Vagina (tissue), 2 donors: ENCODE data around the gene AMOT. TPM values are rescaled to one million over a fixed set of nuclear protein-coding genes. Genes with fewer than 3 reads are reported as not detected.

ENCODE experiments used
- DNase-seq, 2 donors: peaks; one replicate each; pipeline ENCODE4 v3.0.0-alpha.2; 2017; ENCODE audit errors: extremely low spot score in 2 of 2
- H3K27ac ChIP-seq: fragments of 200-600 bp; sonication (generic); one replicate; pipeline ENCODE4 v1.5.1; 2019
- H3K27me3 ChIP-seq: fragments of 200-600 bp; sonication (generic); one replicate; pipeline ENCODE4 v1.5.1; 2019
- H3K36me3 ChIP-seq, 2 donors: fragments of 200-600 bp; sonication (generic); one replicate each; pipeline ENCODE4 v1.5.1; 2017 to 2019
- H3K4me1 ChIP-seq: fragments of 200-600 bp; sonication (generic); one replicate; pipeline ENCODE4 v1.5.1; 2019
- H3K4me3 ChIP-seq, 2 donors: fragments of 200-600 bp; sonication (generic); 1 replicate in 1 of 2; 2 replicates in 1 of 2; pipeline ENCODE4 v1.5.1; 2016 to 2019
- H3K9me3 ChIP-seq: fragments of 200-600 bp; sonication (generic); one replicate; pipeline ENCODE4 v1.5.1; 2019
- POLR2A ChIP-seq, 2 donors: fragments of 450-650 bp; IDR thresholded peaks; one replicate each; pipeline ENCODE4 v1.6.1; 2017; ENCODE audit warnings: antibody characterized with exemption in 2 of 2, mild to moderate bottlenecking in 2 of 2, moderate library complexity in 2 of 2
- POLR2AphosphoS5 ChIP-seq, 2 donors: sonication (generic); formaldehyde crosslinking; IDR thresholded peaks; one replicate each; pipeline ENCODE4 v1.9.0; 2017; ENCODE audit warnings: antibody characterized with exemption in 2 of 2, mild to moderate bottlenecking in 2 of 2, low read depth in 1 of 2; ENCODE audit not compliant: insufficient read depth in 1 of 2
- intact Hi-C: fragments of 100-400 bp; cut with DNase I; formaldehyde crosslinking; loops from one replicate; pipeline ENCODE4 v1.15.1; 2023
- total RNA-seq: library from RNA; depleted of rRNA; stranded (reverse); fragments of >200 nt; gene quantifications from one replicate; pipeline ENCODE4 v1.2.3, GENCODE V29; 2016
- TF ChIP-seq, protein P1 (sequence below), 3 experiments: fragments of 450-650 bp in 2 of 3; fragments of 200-600 bp in 1 of 3; sonication (generic) in 1 of 3; IDR thresholded peaks; one replicate each; pipeline ENCODE4 v1.5.1; 2017 to 2019; ENCODE audit warnings: antibody characterized with exemption in 3 of 3, mild to moderate bottlenecking in 2 of 3, moderate library complexity in 2 of 3

Gene AMOT
- total RNA-seq, 1 donor from 2014 or later = 9.8 TPM

DNA sequence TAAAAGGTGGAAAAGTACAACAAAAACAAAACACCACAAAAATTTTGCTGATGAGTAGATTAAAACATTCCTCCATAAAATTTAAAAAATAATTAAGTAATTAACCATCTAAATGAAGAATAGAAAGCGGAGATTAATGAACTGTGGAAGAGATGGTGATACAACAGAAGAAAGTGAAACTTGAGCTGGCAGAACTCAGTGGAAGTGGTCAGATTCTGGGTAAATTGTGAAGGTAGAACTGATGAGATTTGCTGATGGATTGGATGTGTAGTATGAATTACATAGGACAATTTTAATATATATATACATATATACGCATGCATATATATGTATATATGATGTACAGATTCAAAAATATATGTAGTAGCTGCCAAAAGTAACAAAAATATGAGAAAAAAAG, 73.9 kb downstream of the AMOT start:
- Histone ChIP-seq H3K9me3 (no peaks in the 10 kb centered on the region), H3K4me1 (no peaks in the 10 kb centered on the region), H3K27ac (no peak overlapping the region), H3K36me3 (no peaks in the 10 kb centered on the region), H3K4me3 (no peak overlapping the region), H3K27me3 (no peaks in the 10 kb centered on the region)
- TF ChIP-seq POLR2A (IDR thresholded peaks at IDR 0.05) (no peak), POLR2AphosphoS5 (IDR thresholded peaks at IDR 0.05; ENCODE audit: insufficient read depth in 1 of 2, low read depth in 1 of 2) (no peak)
- TF ChIP-seq, protein P1, sequence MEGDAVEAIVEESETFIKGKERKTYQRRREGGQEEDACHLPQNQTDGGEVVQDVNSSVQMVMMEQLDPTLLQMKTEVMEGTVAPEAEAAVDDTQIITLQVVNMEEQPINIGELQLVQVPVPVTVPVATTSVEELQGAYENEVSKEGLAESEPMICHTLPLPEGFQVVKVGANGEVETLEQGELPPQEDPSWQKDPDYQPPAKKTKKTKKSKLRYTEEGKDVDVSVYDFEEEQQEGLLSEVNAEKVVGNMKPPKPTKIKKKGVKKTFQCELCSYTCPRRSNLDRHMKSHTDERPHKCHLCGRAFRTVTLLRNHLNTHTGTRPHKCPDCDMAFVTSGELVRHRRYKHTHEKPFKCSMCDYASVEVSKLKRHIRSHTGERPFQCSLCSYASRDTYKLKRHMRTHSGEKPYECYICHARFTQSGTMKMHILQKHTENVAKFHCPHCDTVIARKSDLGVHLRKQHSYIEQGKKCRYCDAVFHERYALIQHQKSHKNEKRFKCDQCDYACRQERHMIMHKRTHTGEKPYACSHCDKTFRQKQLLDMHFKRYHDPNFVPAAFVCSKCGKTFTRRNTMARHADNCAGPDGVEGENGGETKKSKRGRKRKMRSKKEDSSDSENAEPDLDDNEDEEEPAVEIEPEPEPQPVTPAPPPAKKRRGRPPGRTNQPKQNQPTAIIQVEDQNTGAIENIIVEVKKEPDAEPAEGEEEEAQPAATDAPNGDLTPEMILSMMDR (IDR thresholded peaks at IDR 0.05) = no peak
- DNase-seq = no peak
- intact Hi-C loops = no loop called here

DNA sequence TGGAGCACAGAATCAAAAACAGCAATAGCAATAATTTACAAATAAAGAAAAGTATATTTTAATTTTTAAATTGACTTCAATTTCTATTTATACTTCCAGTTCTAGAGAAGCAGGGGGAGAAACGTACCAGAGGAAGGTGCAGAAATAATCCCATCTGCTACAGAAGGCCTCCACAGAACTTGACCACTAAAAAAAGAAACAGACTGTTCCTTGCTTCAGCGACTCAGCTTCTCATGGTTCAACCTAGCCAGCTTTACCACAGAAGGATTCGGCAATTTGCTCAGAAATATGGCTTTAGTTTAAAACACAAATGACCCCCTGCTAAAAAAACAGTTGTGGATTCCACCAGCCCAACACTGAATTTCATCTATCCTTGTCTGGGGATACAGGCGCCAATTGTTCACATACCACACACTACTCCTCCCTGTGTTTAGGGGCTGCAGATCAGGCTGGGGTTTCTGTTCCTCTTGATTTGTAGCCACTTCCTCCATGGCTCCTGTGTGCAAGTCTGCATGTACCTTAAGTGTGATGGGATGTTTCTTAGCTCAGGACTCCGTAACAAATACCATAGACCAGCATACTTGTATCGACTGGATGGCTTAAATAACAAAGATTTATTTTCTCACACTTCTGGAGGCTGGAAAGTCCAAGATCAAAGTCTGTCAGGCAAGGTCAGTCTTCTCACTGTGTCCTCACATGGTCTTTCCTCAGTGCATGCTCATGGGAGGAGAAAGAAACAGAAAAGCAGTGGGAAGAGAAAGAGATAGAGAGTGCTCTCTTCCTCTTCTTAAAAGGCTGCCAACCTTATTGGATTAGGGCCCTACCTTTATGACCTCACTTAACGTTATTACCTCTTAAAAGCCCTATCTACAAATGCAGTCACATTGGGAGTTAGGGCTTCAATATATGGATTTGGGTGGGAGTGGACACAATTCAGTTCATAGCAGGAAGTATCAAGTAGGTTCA, 79.1 kb downstream of the AMOT start:
- H3K4me3 ChIP-seq = no peak overlapping the region
- intact Hi-C loops = no loop called here
- no peak for DNase-seq
- H3K4me1 ChIP-seq = no peaks in the 10 kb centered on the region
- H3K27me3 ChIP-seq = no peaks in the 10 kb centered on the region
- H3K9me3 ChIP-seq = no peaks in the 10 kb centered on the region
- no peaks in the 10 kb centered on the region for H3K36me3 ChIP-seq
- TF ChIP-seq POLR2AphosphoS5 (IDR thresholded peaks at IDR 0.05; ENCODE audit: insufficient read depth in 1 of 2, low read depth in 1 of 2) (no peak), POLR2A (IDR thresholded peaks at IDR 0.05) (no peak)
- TF ChIP-seq, protein P1 (IDR thresholded peaks at IDR 0.05) = no peak
- H3K27ac ChIP-seq = no peak overlapping the region

DNA sequence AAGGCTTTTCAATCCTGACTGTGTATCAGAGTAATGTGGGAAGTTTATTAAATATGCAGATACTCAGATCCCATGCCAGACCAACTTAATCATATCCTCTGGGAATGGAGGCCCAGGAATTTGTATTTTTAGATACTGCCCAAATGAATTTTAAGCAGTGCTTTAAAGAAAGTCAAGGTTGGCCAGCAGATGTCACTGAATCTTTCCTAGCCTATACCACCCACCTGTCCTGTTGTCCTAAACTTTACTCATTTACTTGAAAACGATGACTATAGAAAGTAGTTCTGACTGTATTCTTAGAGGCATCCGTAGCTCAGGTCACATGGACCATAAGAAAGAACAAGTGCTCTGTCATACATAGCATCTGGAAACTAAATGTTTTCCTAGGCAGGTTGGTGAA, 79.9 kb downstream of the AMOT start:
- no peak overlapping the region for H3K4me3 ChIP-seq
- H3K9me3 ChIP-seq = no peaks in the 10 kb centered on the region
- intact Hi-C loops = no loop called here
- no peaks in the 10 kb centered on the region for H3K36me3 ChIP-seq
- no peaks in the 10 kb centered on the region for H3K4me1 ChIP-seq
- TF ChIP-seq, protein P1 (IDR thresholded peaks at IDR 0.05) = no peak
- TF ChIP-seq POLR2A (IDR thresholded peaks at IDR 0.05) (no peak), POLR2AphosphoS5 (IDR thresholded peaks at IDR 0.05; ENCODE audit: insufficient read depth in 1 of 2, low read depth in 1 of 2) (no peak)
- H3K27me3 ChIP-seq = no peaks in the 10 kb centered on the region
- H3K27ac ChIP-seq = no peak overlapping the region
- no peak for DNase-seq

DNA sequence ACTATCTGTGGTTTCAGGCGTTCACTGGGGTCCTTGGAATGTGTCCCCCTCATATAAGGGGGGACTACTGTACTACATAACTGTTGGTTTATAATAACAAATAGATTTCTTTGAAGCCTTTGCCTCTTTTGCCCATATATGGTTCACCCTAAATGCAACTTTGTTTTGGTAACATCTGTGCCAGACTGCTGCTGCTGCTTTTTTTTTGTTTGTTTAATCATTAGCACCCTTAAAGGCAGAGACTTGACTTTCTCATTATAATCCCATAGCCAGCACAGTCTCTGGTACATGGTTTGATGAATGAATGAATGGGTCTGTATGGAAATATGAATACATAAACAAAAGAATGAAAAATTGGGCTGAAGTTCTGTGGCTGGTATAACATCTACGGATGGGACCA, 80.7 kb downstream of the AMOT start:
- H3K4me1 ChIP-seq = no peaks in the 10 kb centered on the region
- H3K27me3 ChIP-seq = no peaks in the 10 kb centered on the region
- intact Hi-C loops = no loop called here
- no peak for TF ChIP-seq POLR2AphosphoS5 (IDR thresholded peaks at IDR 0.05; ENCODE audit: insufficient read depth in 1 of 2, low read depth in 1 of 2)
- TF ChIP-seq, protein P1 (IDR thresholded peaks at IDR 0.05) = no peak
- TF ChIP-seq POLR2A (IDR thresholded peaks at IDR 0.05) = no peak
- DNase-seq = no peak
- H3K27ac ChIP-seq = no peak overlapping the region
- H3K9me3 ChIP-seq = no peaks in the 10 kb centered on the region
- no peaks in the 10 kb centered on the region for H3K36me3 ChIP-seq
- no peak overlapping the region for H3K4me3 ChIP-seq

DNA sequence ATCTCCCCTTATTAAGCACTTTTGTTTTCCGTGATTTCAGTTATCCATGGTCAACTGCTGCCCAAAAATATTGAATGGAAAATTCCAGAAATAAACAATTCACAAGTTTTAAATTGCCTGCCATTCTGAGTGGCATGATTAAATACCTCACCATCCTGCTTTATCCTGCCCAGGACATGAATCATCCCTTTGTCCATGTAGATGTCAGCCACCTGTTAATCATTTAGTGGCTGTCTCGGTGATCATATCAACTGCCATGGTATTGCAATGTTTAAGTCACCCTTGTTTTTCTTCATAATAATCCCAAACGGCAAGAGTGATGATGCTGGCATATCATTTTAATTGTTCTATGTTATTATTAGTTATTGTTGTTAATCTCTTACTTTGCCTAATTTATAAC, 81.1 kb downstream of the AMOT start:
- no peaks in the 10 kb centered on the region for H3K9me3 ChIP-seq
- TF ChIP-seq, protein P1 (IDR thresholded peaks at IDR 0.05) = no peak
- TF ChIP-seq POLR2A (IDR thresholded peaks at IDR 0.05) (no peak), POLR2AphosphoS5 (IDR thresholded peaks at IDR 0.05; ENCODE audit: insufficient read depth in 1 of 2, low read depth in 1 of 2) (no peak)
- intact Hi-C loops = no loop called here
- DNase-seq = no peak
- no peaks in the 10 kb centered on the region for H3K4me1 ChIP-seq
- no peaks in the 10 kb centered on the region for H3K27me3 ChIP-seq
- no peak overlapping the region for H3K4me3 ChIP-seq
- H3K36me3 ChIP-seq = no peaks in the 10 kb centered on the region
- H3K27ac ChIP-seq = no peak overlapping the region
